Naive B cell (primary cell): ENCODE measurements around the gene ADCY3. TPM values are rescaled to one million over a fixed set of nuclear protein-coding genes. Genes with fewer than 3 reads are reported as not detected.

Source experiments
- ATAC-seq, 2 donors: fragments of 150-1000 bp; cut with Tn5 transposase; 2 replicates each; pipeline ENCODE4 v1.10.0; 2021; ENCODE audit warnings: low read depth in 2 of 2, mild to moderate bottlenecking in 2 of 2, moderate library complexity in 2 of 2
- DNase-seq: peaks from one replicate; pipeline ENCODE4 v3.0.0; 2022
- H3K27ac Mint-ChIP-seq, 6 donors: one replicate each; pipeline ENCODE4 v1.8.0; 2020 to 2022; ENCODE audit warnings: mild to moderate bottlenecking in 6 of 6, mixed read lengths in 6 of 6, moderate library complexity in 5 of 6, inconsistent platforms in 2 of 6
- H3K27me3 Mint-ChIP-seq, 3 donors: one replicate each; pipeline ENCODE4 v1.8.0; 2021 to 2022; ENCODE audit warnings: mixed read lengths in 3 of 3, mild to moderate bottlenecking in 1 of 3
- H3K36me3 Mint-ChIP-seq, 2 donors: one replicate each; pipeline ENCODE4 v1.8.0; 2020 to 2022; ENCODE audit warnings: mixed read lengths in 2 of 2, inconsistent platforms in 1 of 2, mild to moderate bottlenecking in 1 of 2
- H3K4me1 Mint-ChIP-seq, 3 donors: one replicate each; pipeline ENCODE4 v1.8.0; 2020 to 2022; ENCODE audit warnings: mixed read lengths in 3 of 3, inconsistent platforms in 1 of 3, mild to moderate bottlenecking in 1 of 3, moderate library complexity in 1 of 3
- H3K4me3 Mint-ChIP-seq, 8 donors: one replicate each; pipeline ENCODE4 v1.8.0; 2020 to 2022; ENCODE audit warnings: mild to moderate bottlenecking in 8 of 8, mixed read lengths in 8 of 8, moderate library complexity in 8 of 8, inconsistent platforms in 2 of 8
- H3K9me3 Mint-ChIP-seq, 7 donors: one replicate each; pipeline ENCODE4 v1.8.0; 2020 to 2022; ENCODE audit warnings: mixed read lengths in 7 of 7, mild to moderate bottlenecking in 5 of 7, inconsistent platforms in 2 of 7, moderate library complexity in 1 of 7
- polyA plus RNA-seq, 6 donors: library from polyadenylated mRNA; unstranded; fragments of 300-500 nt; fragmentation: Illumina TruSeq; gene quantifications; one replicate each; pipeline ENCODE4 v1.2.3, GENCODE V29; 2021; ENCODE audit warnings: low read depth in 6 of 6

ADCY3 gene
- polyA plus RNA-seq, 6 donors from 2014 or later = 13.3 to 29.8 (median 20.7) TPM

DNA sequence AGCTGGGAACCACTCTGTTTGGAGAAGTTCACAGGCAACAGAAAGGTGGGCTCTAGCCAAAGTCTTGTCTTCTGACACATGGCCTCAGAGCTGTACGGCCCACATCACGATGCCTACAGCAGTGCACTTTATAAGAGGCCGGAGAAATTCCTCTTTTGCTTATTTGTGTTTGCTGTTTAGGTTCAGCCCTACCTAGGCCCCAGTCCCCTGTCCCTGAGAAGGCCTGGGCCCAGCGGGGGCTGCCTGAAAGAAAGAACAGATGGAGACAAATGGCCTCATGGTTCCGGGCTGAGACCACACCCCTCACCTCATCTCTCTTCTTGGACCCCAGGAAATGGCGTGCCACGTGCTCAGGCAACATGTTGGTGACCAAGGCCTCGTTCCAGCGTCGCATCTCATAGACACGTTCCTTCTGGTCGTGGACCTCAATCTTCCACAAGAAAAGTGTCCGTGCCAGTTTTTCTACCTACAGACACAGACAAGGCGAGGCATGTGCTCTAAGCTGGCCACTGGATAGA lies 95.9 kb downstream of the ADCY3 start:
- Mint-ChIP-seq H3K36me3 (peaks cover 6 to 7% of the 10 kb centered on the region in 2 donors), H3K4me1 (peaks cover 0 to 3% (median 0%) of the 10 kb centered on the region in 3 donors), H3K27me3 (no peaks in the 10 kb centered on the region), H3K27ac (peak overlapping the region in 1 of 6 donors; percentile 61), H3K4me3 (no peak overlapping the region), H3K9me3 (no peaks in the 10 kb centered on the region)
- no peak for ATAC-seq
- DNase-seq = no peak

DNA sequence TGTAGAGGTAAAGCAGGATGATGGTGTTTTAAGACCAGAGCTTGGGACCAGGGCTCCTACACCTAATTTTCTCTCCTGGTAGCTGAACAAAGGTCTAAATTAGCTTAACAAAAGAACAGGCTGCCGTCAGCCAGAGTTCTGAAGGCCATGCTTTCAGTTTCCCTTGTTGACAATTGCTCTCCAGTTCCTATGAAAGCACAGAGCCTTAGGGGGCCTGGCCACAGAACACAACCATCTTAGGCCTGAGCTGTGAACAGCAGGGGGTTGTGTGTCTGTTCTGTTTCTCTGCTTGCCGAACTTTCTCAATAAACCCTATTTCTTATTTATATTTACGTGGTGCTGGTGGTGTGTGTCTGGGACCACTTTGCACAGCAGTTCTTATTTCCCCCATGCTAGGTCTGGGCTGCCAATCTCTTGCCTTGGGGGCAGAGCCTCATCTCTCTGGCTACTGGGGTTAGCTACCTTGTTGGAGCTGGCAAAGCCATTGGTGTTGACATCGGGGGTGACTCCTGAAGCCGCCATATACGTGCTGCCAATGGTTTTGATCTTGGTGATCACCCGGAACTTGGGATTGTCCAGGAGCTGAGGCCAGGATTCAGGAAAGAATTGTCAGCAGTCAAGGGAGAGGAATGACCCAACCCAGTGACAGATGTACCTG lies 97.9 kb downstream of the ADCY3 start:
- DNase-seq (no peak), ATAC-seq (no peak)
- H3K4me3 Mint-ChIP-seq = no peak overlapping the region
- H3K27me3 Mint-ChIP-seq = no peaks in the 10 kb centered on the region
- H3K27ac Mint-ChIP-seq = no peak overlapping the region
- no peaks in the 10 kb centered on the region for H3K4me1 Mint-ChIP-seq
- H3K36me3 Mint-ChIP-seq = peaks cover 6 to 7% of the 10 kb centered on the region in 2 donors
- H3K9me3 Mint-ChIP-seq = no peaks in the 10 kb centered on the region

DNA sequence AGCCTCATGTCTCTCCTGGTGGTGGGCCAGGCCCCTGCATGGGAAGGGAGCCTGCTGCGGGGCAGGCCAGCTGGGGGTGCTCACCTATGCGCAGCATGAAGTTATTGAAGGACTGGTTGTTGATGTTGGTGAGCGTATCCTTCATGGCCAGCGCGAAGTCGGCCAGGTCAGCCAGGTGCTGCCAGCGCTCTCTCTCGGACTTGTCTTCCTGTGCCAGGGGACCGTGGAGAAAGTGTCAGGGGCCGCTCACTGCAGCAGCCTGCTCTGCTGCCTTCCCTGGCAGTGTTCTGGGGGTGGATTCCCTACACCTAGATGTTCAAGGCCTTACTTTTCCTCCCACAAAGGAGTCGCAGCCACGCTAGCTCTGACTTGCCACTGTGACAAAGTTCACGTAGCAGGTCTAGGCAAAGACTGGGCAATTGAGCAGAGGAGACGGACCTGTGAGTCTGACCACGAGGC lies 98.6 kb downstream of the ADCY3 start:
- Mint-ChIP-seq H3K4me1 (no peaks in the 10 kb centered on the region), H3K36me3 (peaks cover 6 to 15% of the 10 kb centered on the region in 2 donors), H3K27ac (peak overlapping the region in 1 of 6 donors; percentile 49), H3K4me3 (peak overlapping the region in 1 of 8 donors; percentile 35), H3K9me3 (no peaks in the 10 kb centered on the region), H3K27me3 (no peaks in the 10 kb centered on the region)
- ATAC-seq (no peak), DNase-seq (no peak)

DNA sequence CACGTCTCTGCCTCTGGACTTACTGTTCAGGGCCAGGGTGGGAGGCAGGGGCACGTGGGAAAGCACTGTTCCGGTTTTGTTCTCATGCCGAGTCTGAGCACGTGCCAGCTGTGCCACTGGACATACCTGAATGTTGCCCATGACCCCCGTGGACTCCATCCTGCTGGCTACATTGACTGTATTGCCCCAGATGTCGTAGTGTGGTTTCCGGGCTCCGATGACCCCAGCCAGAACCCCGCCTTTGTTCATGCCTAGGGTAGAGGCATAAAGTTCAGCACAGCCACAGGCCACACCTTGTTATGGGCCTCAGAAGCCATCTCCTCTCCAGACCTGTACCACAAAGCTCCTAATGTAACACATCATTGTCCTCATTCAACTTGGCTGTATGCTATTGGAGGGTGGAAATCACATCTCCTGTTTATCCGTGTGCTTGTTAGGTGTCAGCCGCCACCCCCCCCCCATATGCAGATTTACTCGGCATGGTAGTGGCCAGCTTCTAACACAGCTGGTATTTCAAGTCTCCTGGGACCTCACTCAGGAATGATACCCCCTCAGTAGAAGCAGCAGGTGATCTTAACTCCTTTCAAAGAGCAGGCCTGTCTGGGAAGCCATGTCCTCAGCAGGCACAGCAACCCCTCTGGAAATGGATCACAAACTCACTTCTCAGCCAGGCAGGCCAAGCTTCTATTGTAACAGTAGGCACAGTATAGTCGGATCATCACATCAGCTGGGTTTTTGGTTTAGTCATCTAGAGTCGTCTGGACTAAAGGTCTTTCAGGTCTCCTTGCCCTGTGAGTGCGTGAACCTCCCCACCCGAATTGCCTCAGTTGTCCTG lies 99.2 kb downstream of the ADCY3 start:
- ATAC-seq = no peak
- Mint-ChIP-seq H3K27me3 (no peaks in the 10 kb centered on the region), H3K4me3 (no peak overlapping the region), H3K4me1 (no peaks in the 10 kb centered on the region), H3K9me3 (no peaks in the 10 kb centered on the region), H3K27ac (peak overlapping the region in 2 of 6 donors; percentile 13 to 48), H3K36me3 (peaks cover 6 to 19% of the 10 kb centered on the region in 2 donors)
- no peak for DNase-seq

- Mint-ChIP-seq H3K4me1 (no peaks in the 10 kb centered on the region), H3K36me3 (peaks cover 6 to 25% of the 10 kb centered on the region in 2 donors), H3K4me3 (no peak overlapping the region), H3K27me3 (no peaks in the 10 kb centered on the region), H3K9me3 (no peaks in the 10 kb centered on the region), H3K27ac (peak overlapping the region in 1 of 6 donors; percentile 38)
- DNase-seq (no peak), ATAC-seq (no peak)
Observed at GRCh38 chr2:24820175-24820513, 99.9 kb downstream of the ADCY3 start.

- Mint-ChIP-seq H3K27me3 (no peaks in the 10 kb centered on the region), H3K27ac (peak overlapping the region in 1 of 6 donors; percentile 62), H3K9me3 (no peaks in the 10 kb centered on the region), H3K36me3 (peaks cover 6 to 25% of the 10 kb centered on the region in 2 donors), H3K4me1 (no peaks in the 10 kb centered on the region), H3K4me3 (no peak overlapping the region)
- ATAC-seq (no peak), DNase-seq (no peak)
Observed at GRCh38 chr2:24819442-24820174, 100.4 kb downstream of the ADCY3 start.

- H3K9me3 Mint-ChIP-seq = no peaks in the 10 kb centered on the region
- peaks cover 6 to 30% of the 10 kb centered on the region in 2 donors for H3K36me3 Mint-ChIP-seq
- H3K4me1 Mint-ChIP-seq = no peaks in the 10 kb centered on the region
- no peak for DNase-seq
- H3K27ac Mint-ChIP-seq = no peak overlapping the region
- no peak for ATAC-seq
- H3K27me3 Mint-ChIP-seq = no peaks in the 10 kb centered on the region
- no peak overlapping the region for H3K4me3 Mint-ChIP-seq
Observed at GRCh38 chr2:24818721-24819167, 101.3 kb downstream of the ADCY3 start.

DNA sequence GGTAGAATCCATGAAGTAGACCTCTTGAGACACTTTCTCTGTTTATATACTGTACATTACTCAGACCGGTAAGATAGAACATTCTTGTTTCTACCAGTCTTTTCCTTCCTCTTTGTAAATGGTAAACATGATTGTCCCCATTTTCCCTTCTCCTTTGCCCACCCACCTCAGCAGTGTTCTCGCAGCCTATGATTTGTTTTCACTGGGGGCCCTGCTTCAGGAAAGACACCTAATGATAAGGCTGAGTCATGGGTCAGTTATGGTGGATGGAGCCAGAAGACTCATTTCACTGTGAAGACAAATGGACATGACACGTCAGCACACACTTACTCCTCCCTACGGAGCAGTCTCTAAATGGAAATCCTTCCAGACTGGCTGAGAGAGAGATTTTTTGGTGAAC lies 103.2 kb downstream of the ADCY3 start:
- no peak for ATAC-seq
- H3K27me3 Mint-ChIP-seq = no peaks in the 10 kb centered on the region
- H3K9me3 Mint-ChIP-seq = no peaks in the 10 kb centered on the region
- H3K27ac Mint-ChIP-seq = peak overlapping the region in 1 of 6 donors; percentile 37
- DNase-seq = no peak
- H3K4me3 Mint-ChIP-seq = no peak overlapping the region
- peaks cover 6 to 24% of the 10 kb centered on the region in 2 donors for H3K36me3 Mint-ChIP-seq
- H3K4me1 Mint-ChIP-seq = no peaks in the 10 kb centered on the region

- Mint-ChIP-seq H3K27ac (no peak overlapping the region), H3K4me1 (no peaks in the 10 kb centered on the region), H3K36me3 (peaks cover 6 to 24% of the 10 kb centered on the region in 2 donors), H3K27me3 (no peaks in the 10 kb centered on the region), H3K9me3 (no peaks in the 10 kb centered on the region), H3K4me3 (no peak overlapping the region)
- ATAC-seq = no peak
- DNase-seq = no peak
Observed at GRCh38 chr2:24816404-24816803, 103.6 kb downstream of the ADCY3 start.

DNA sequence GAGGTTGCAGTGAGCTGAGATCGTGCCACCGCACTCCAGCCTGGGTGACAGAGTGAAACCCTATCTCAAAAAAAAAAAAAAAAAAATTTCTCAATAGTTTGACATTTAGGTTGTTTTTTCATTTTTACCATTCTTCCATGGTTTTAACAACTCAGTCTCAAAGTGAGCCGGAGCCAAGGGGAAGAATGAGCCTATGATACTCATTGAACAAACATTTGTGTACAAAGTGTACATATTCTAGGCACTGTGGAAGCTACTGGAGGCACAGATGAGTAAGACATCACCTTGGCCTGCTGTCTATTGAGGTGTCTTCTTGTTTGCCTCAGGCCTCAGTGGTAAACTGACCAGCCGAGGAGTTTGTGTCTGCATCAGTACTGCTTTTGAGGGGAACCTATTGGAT lies 104.9 kb downstream of the ADCY3 start:
- Mint-ChIP-seq H3K36me3 (peaks cover 0 to 24% of the 10 kb centered on the region in 2 donors), H3K4me1 (no peaks in the 10 kb centered on the region), H3K9me3 (no peaks in the 10 kb centered on the region), H3K27me3 (no peaks in the 10 kb centered on the region), H3K4me3 (no peak overlapping the region), H3K27ac (no peak overlapping the region)
- DNase-seq = no peak
- no peak for ATAC-seq

GRCh38 chr2:24814516-24814915 lies 105.5 kb downstream of the ADCY3 start:
- Mint-ChIP-seq H3K9me3 (no peaks in the 10 kb centered on the region), H3K36me3 (peaks cover 0 to 24% of the 10 kb centered on the region in 2 donors)

GRCh38 chr2:24813691-24814137 lies 106.3 kb downstream of the ADCY3 start:
- ATAC-seq (no peak), DNase-seq (no peak)
- no peaks in the 10 kb centered on the region for H3K9me3 Mint-ChIP-seq
- H3K27me3 Mint-ChIP-seq = no peaks in the 10 kb centered on the region
- H3K27ac Mint-ChIP-seq = no peak overlapping the region
- peaks cover 0 to 24% of the 10 kb centered on the region in 2 donors for H3K36me3 Mint-ChIP-seq
- no peak overlapping the region for H3K4me3 Mint-ChIP-seq
- H3K4me1 Mint-ChIP-seq = no peaks in the 10 kb centered on the region

More at GRCh38 chr2:24814516-24814915, 105.5 kb downstream of the ADCY3 start:
- Mint-ChIP-seq H3K4me3 (no peak overlapping the region), H3K27me3 (no peaks in the 10 kb centered on the region), H3K4me1 (no peaks in the 10 kb centered on the region), H3K27ac (no peak overlapping the region)
- ATAC-seq (no peak), DNase-seq (no peak)

- H3K9me3 Mint-ChIP-seq = peaks cover 0 to 8% (median 5%) of the 10 kb centered on the region in 7 donors
- H3K27me3 Mint-ChIP-seq = no peaks in the 10 kb centered on the region
- H3K4me1 Mint-ChIP-seq = no peaks in the 10 kb centered on the region
- ATAC-seq (no peak), DNase-seq (no peak)
- H3K27ac Mint-ChIP-seq = peak overlapping the region in 1 of 6 donors; percentile 32
- peaks cover 14 to 23% of the 10 kb centered on the region in 2 donors for H3K36me3 Mint-ChIP-seq
- H3K4me3 Mint-ChIP-seq = no peak overlapping the region
Observed at GRCh38 chr2:24809316-24810007, 110.6 kb downstream of the ADCY3 start.
